AG09309 (cell line): ENCODE measurements around the gene ATP1A3.

ENCODE experiments used
- DNase-seq: peaks from one replicate; pipeline ENCODE4 v3.0.0-alpha.2; 2010; ENCODE audit warnings: low read depth
- H3K4me3 ChIP-seq: 2 replicates; pipeline ENCODE4 v1.5.1; 2011; ENCODE audit warnings: mild to moderate bottlenecking, low read depth, low read length, moderate library complexity; ENCODE audit not compliant: control insufficient read depth
- CTCF ChIP-seq: IDR thresholded peaks from 2 replicates; pipeline ENCODE4 v1.5.1; 2011; ENCODE audit warnings: mild to moderate bottlenecking, low read depth, low read length, inconsistent platforms; ENCODE audit not compliant: insufficient read depth, control insufficient read depth; ENCODE audit errors: missing control alignments

The ATP1A3 gene

GRCh38 chr19:41969772-41970458 is 24.1 kb downstream of the ATP1A3 start:
- TF ChIP-seq CTCF: no peak
- no peak for DNase-seq
- no peak overlapping the region for H3K4me3 ChIP-seq

- no peak overlapping the region for H3K4me3 ChIP-seq
- no peak for DNase-seq
- TF ChIP-seq CTCF: no peak
These were observed 25.1 kb downstream of the ATP1A3 start for GRCh38 chr19:41968751-41969595.

- no peak for TF ChIP-seq CTCF
- no peak for DNase-seq
- H3K4me3 ChIP-seq: no peak overlapping the region
These were observed 26.8 kb downstream of the ATP1A3 start for GRCh38 chr19:41967054-41967783.

- no peak overlapping the region for H3K4me3 ChIP-seq
- no peak for TF ChIP-seq CTCF
- DNase-seq: no peak
These were observed 28.9 kb downstream of the ATP1A3 start for GRCh38 chr19:41965106-41965505.

GRCh38 chr19:41960973-41961372 is 33.1 kb downstream of the ATP1A3 start:
- no peak for DNase-seq
- H3K4me3 ChIP-seq: no peak overlapping the region
- no peak for TF ChIP-seq CTCF
